NCI-H2171 treated with DMSO at 0.1 percent for 48 hours (cell line): ENCODE results near the gene ZNF433.
"Not testable (repeated sequence)": the region's sequence is repeated elsewhere in the genome, so short reads cannot be mapped to it uniquely, and the experiment has no call there.

ENCODE experiments used
- DNase-seq: peaks from one replicate; lab custom pipeline; 2025; lab: John Stamatoyannopoulos, UW

ZNF433 gene

GRCh38 chr19:12035220-12036172 is at the start of gene ZNF433:
Gene ZNF433, minus strand, starts transcription at chr19:12035679. Its CDS starts 140 bp downstream, at chr19:12035539.
- peak; percentile 42 for DNase-seq

- not testable (repeated sequence) for DNase-seq
These were observed 47.9 kb upstream of the ZNF433 start for GRCh38 chr19:12083336-12083735.

- no peak for DNase-seq
These were observed 41.9 kb upstream of the ZNF433 start for GRCh38 chr19:12077375-12077774.

DNA sequence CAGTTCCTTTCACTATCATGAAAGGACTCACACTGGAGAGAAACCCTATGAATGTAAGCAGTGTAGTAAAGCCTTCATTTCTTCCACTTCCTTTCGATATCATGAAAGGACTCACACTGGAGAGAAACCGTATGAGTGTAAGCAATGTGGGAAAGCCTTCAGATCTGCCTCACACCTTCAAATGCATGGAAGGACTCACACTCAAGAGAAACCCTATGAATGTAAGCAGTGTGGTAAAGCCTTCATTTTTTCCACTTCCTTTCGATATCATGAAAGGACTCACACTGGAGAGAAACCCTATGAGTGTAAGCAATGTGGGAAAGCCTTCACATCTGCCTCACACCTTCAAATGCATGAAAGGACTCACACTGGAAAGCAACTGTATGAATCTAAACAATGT is 40.9 kb upstream of the ZNF433 start:
- DNase-seq: not testable (repeated sequence)

GRCh38 chr19:12075538-12076139 is 40.2 kb upstream of the ZNF433 start:
- no peak for DNase-seq

DNA sequence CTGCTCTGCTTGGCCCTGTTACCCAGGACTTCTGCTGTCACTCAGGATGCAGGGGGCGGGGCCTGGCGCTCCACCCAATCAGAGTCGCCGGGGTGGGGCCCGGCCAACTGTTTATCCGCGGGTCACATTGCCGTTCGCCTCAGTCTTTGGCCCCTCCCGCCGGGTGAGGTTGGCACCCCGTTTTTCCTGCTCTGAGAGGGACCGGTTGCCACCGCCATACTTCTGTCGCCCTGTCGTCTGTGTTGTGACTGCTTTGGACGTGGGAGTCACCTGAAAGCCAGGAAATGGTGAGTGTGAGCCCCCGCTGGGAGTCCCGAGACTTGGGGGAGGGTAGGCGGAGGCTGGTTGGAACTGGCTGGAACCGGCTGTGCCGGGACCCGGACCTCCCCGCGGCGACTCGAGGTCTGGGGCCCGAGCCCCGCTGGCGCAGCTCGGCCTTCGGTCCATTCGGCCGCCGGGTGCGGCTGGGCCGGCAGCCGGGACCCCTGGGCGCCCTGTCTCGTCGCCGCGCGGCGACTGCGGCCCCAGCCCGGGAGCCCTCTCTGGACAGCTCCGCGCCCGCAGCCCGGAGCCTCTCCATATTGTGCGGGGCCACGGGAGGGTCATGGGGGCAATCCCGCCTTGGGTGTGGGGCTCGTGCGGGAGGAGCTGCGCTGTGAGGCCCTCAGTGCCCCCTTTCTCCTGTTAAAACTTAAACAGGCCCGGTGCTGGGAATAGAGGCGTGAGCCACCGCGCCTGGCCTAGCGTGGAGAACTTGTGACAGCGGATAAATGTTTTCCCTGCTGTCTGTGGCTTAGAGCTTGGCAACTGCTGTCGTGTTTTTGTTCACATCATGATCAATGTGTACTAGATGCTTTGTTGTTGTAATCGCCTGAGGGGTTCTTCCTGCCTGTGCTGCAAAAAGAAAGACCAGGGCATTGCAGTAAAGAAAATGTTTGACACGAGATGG is 29.4 kb upstream of the ZNF433 start, which contains the start of gene ZNF844:
TSS of gene ZNF844 (plus strand) at position 142 of the 949 bp plus-strand sequence. CDS start at position 285, 143 bp downstream.
- no peak for DNase-seq

DNA sequence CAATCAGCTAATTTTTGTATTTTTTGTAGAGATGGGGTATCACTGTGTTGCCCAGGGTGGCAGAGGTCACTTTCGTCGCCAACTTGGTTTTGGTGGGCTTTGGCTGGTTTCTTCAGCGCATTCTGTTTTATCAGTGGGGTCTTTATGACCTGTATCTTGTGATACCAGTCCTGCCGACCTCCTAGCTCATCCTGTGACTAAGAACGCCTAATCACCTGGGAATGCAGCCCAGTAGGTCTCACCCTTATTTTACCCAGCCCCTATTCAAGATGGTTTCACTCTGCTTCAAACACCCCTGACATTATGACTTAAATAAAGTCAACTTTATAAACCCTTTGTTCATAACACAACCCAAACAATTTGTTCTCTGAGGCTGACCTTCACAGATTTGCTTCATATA is 20.3 kb upstream of the ZNF433 start:
- DNase-seq: no peak

DNA sequence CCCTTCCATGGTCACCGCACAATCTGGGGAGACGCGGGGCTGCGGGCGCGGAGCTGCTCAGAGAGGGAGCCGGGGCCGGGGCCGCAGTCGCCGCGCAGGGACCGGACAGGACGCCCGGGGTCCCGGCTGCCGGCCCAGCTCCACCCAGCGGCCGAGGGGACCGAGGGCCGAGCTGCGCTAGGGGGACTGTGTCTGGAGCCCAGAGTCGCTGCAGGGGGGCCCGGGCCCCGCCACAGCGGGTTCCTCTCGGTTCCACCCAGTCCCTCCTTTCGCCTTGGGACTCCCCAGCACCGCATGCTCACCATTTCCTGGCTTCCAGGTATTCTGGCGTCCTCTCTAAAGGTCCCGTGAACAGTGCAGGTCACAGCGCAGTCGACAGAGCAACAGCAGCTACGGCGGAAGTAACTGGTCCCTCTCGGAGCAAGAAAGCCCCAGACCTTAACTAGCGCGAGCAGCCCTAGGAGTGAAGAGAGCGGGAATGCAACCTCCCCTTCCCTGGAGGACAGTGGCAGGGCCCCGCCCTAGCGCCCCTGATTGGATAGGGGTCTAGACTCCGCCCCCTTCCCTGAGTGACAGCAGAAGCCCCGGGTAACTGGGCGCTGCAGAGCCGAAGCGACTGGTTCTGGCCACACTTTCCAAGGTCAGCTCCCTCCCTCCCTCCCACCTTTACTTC is 17.2 kb upstream of the ZNF433 start, which contains the start of gene ZNF878:
TSS of gene ZNF878 (minus strand) at position 465 of the 673 bp plus-strand sequence. CDS start at position 305, 160 bp downstream.
- peak; percentile 37 for DNase-seq

- no peak for DNase-seq
These were observed 16.6 kb upstream of the ZNF433 start for GRCh38 chr19:12052091-12052496.

DNA sequence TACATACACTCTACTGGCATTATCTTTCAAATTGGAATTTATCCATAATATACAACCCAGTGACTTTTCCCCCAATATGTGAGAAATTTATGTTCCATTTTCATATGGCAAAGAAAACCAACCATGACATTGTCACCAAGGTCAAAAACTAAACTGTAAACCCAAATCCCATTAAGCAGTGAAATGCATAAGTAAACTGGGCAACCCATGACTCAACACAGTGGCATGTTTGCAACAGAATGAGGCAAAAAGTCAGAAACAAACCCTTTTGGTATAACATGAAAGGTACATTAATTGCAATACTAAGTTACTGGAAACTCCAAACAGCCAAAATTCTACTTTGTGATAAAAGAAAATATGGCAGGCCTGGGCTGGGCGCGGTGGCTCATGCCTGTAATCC is 12.4 kb upstream of the ZNF433 start:
- no peak for DNase-seq

DNA sequence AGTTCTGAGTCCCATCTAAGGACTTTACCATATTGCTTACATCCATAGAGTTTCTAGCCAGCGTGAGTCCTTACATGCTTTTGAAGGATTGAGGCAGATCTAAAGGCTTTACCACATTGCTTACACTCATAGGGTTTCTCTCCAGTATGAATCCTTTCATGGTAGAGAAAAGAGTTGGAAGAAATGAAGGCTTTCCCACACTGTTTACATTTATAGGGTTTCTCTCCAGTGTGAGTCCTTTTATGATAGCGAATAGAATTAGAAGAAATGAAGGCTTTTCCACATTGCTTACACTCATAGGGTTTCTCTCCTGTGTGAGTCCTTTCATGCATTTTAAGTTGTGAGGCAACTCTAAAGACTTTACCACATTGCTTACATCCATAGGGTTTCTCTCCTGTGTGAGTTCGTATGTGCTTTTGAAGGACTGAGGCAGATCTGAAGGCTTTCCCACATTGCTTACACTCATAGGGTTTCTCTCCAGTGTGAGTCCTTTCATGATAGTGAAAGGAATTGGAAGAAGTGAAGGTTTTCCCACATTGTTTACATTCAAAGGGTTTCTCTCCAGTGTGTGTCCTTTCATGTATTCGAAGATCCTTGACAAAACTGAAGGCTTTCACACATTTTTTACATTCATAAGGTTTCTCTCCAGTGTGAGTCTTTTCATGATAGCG is 8.4 kb upstream of the ZNF433 start:
- DNase-seq: no peak

GRCh38 chr19:12042893-12043292 is 7.4 kb upstream of the ZNF433 start:
- no peak for DNase-seq

DNA sequence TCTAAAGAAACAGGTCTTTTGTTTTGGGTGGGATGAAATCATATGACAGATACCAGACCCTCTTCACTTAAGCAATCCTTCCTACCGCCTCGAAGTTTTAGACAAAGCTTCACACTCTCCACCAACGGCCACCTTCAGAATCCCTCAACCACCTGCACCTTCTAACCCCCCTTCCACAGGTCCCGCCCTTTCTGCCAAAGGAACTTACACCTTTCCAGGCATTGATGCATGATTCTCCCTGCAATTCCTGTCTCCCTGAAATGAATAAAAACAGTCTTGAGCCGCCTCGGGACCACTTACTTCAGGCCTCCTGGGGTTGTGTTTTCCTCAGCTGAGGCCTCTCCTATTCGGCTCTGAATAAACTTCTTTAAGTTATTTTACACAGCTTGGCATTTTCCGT is 859 bp downstream of the ZNF433 start:
- no peak for DNase-seq

GRCh38 chr19:12034198-12034597 is 1.3 kb downstream of the ZNF433 start:
- no peak for DNase-seq

DNA sequence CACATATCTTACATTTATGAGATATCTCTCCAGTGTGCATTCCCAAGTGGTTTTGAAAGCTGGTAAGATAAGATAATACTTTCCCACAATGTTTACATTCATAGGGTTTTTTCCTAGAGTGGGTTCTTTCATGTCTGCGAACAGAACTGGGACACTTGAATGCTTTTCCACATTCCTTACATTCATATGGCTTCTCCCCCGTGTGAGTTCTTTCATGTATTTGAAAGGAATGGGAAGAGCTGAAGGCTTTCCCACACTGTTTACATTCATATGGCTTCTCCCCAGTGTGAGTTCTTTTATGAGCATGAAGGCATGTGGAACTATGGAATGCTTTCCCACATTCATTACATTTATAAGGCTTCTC is 19.7 kb downstream of the ZNF433 start:
- DNase-seq: no peak

DNA sequence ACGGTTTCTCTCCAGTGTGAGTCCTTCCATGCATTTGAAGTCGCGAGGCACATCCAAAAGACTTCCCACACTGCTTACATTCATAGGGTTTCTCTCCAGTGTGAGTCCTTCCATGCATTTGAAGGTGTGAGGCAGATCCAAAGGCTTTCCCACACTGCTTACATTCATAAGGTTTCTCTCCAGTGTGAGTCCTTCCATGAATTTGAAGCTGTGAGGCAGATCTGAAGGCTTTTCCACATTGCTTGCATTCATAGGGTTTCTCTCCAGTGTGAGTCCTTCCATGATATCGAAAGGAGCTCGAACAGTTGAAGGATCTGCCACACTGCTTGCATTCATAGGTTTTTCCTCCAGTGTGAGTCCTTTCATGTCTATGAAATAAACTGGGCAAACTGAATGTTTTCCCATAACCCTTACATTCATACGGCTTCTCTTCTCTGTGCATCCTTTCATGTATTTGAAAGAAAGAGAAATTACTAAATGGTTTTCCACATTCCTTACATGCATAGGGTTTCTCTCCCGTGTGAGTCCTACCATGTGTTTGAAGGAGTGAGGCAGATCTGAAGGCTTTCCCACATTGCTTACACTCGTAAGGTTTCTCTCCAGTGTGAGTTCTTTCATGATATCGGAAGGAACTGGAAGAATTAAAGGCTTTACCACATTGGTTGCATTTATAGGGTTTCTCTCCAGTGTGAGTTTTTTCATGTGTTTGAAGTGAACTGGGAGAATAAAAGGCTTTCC is 20.3 kb downstream of the ZNF433 start:
- DNase-seq: no peak

DNA sequence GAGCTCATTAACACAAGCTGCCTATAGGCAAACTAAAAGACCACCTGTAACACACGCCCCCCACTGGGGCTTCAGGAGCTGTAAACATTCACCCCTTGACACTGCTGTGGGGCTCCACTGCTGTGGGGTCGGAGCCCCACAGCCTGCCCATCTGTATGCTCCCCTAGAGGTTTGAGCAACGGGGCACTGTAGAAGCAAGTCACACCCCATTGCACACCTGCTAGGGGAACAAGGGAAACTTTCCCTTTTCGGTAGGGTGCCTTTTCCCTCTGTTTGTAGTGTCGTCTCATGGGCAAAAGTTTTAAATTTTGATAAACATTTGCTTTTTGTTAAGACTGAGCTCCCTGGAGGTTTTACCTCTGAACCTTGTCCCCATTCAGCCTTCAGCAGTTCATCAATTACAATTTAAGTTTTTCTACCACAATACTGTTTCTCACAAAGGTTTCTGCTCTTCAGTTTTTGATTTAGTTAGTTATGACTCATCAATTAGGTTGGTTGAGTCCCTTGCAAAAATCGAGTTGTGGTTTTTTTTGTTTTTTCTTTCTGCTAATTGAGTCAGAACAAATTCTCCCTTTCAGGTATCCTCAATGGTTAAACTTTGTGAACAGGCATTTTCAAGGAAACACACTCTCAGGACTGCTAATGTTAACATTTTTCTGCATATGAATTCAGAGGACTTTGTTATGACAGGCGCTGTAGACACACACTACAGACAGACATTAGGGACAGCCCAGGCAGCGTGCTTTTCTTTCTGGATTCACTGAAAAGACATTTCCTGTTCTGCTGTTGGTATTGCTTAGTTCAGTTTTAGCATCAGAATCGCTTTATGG is 35.1 kb downstream of the ZNF433 start:
- DNase-seq: no peak

GRCh38 chr19:11995174-11995573 is 40.3 kb downstream of the ZNF433 start:
- no peak for DNase-seq

- not testable (repeated sequence) for DNase-seq
These were observed 43.6 kb downstream of the ZNF433 start for GRCh38 chr19:11991921-11992320.
